GM06990 (cell line): Measurements from ENCODE around the gene ACTRT2.

Source experiments
- DNase-seq: peaks from one replicate; pipeline ENCODE4 v3.0.0-alpha.2; 2011; ENCODE audit not compliant: insufficient read length; ENCODE audit errors: extremely low read depth
- H3K27me3 ChIP-seq: replicated peaks from 2 replicates; pipeline ENCODE4 v1.6.0; 2011; ENCODE audit warnings: low read length; ENCODE audit not compliant: control insufficient read depth, insufficient read depth
- H3K36me3 ChIP-seq: 2 replicates; pipeline ENCODE4 v1.5.1; 2011; ENCODE audit warnings: low read length; ENCODE audit not compliant: control insufficient read depth, insufficient read depth
- H3K4me3 ChIP-seq: replicated peaks from 2 replicates; pipeline ENCODE4 v1.5.1; 2011; ENCODE audit warnings: low read depth, mild to moderate bottlenecking, control low read depth, low read length
- CTCF ChIP-seq: IDR thresholded peaks from 2 replicates; pipeline ENCODE4 v1.5.1; 2011; ENCODE audit warnings: low read length, control low read depth, mild to moderate bottlenecking, inconsistent platforms; ENCODE audit not compliant: insufficient read depth, poor library complexity, severe bottlenecking

The ACTRT2 gene

DNA sequence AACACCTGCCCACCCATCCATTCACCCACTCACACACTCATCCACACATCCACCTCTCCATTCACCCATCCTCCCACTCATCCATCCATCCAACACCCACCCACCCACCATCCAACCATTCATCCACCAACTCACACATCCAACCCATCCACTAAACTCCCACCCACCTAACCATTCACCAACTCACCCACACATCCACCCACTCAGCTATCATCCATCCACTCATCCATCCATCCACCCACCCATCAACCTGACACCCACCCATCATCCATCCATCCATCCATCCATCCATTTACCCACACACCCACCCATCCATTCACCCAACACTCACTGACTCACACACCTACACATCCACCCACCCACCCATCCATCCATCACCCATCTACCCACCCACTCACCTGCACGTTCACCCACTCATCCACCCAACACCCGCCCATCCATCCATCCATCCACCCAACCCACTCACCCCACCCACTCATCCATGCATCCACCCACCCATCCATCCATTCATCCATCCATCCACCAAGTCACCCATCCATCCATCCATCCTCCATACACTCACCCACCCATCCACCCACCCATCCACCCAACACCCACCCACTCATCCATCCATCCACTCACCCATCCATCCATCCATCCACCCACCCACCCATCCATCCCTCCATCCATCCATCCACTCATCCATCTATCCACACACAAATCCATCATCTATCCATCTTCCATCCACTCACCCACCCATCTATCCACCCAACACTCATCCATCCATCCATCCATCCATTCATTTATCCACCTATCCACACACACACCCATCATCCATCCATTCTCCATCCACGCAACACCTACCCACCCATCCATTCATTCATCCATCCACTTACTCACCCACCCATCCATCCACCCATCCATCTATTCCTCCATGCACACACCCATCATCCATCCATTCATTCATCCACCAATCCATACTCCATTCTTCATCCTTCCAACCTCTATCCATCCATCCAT lies 30.3 kb downstream of the ACTRT2 start:
- Histone ChIP-seq H3K36me3 (no peaks in the 10 kb centered on the region), H3K27me3 (no peaks in the 10 kb centered on the region), H3K4me3 (no peak overlapping the region)
- TF ChIP-seq CTCF: no peak
- DNase-seq: no peak

DNA sequence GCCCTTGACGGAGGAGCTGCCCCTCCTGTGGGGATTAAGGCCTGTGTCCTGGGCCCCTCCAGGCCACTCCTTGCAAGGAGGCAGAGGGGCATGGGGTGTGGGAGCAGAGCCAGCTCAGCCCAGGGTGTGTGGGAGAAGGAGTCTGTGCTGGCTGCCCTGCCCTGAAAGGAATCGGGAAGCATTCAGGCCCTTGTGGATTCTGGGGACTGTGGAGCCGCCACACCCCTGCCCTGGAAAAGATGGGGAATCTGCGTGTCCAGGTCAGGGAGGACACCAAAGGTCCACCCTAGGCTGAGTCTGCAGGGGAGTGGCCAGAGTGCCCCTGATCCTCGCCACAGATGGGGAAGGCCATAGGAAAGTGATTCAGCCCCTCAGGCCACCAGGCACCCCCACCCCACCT lies 31.2 kb downstream of the ACTRT2 start:
- Histone ChIP-seq H3K36me3 (no peaks in the 10 kb centered on the region), H3K27me3 (no peaks in the 10 kb centered on the region), H3K4me3 (no peak overlapping the region)
- TF ChIP-seq CTCF: no peak
- no peak for DNase-seq

DNA sequence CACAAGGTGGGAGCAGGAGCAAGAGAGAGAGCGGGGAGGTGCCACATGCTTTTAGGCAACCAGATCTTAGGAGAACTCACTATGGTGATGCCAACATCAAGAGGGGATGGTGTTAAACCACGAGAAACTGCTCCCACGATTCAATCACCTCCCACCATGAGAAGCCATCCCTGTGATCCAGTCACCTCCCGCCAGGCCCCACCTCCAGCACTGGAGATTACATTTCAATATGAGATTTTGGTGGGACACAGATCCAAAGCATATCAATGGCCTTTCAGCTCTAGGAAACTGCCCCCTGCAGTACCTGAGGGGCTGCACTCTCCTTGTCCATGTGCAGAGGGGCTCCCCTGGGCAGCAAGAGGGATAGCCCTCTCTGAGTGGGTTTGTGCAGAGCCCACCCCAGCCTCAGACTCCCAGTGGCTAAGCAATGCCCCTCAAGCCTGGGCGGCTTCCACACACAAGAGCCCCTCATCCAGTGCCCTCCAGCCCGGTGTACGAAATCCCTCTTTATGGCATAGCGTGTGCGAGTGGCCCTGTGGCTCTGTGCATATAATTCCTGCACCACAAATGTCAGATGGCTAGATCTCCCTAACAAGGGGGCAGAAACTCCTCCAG lies 32.2 kb downstream of the ACTRT2 start:
- Histone ChIP-seq H3K36me3 (no peaks in the 10 kb centered on the region), H3K27me3 (no peaks in the 10 kb centered on the region), H3K4me3 (no peak overlapping the region)
- no peak for DNase-seq
- no peak for TF ChIP-seq CTCF

DNA sequence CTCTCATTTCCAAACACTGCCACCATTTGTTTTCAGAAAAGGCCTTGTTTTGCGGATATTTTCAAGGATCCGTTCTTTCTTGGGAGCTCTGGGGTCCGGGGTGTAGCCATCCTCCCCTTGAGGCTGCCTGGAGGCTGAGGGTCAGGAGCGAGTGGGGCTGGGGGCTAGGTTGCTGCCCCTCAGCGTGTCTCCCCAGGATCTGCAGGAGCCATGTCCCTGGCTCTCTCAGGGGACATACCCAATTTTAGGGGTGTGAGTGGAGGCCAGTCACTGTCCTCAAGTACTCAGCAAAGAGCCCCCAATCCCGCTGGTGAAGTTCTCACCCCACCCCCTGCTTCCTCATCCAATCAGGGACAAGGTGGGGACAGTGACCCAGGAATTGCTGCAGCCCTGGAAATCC lies 32.7 kb downstream of the ACTRT2 start:
- Histone ChIP-seq H3K4me3 (no peak overlapping the region), H3K36me3 (no peaks in the 10 kb centered on the region), H3K27me3 (no peaks in the 10 kb centered on the region)
- no peak for DNase-seq
- no peak for TF ChIP-seq CTCF

DNA sequence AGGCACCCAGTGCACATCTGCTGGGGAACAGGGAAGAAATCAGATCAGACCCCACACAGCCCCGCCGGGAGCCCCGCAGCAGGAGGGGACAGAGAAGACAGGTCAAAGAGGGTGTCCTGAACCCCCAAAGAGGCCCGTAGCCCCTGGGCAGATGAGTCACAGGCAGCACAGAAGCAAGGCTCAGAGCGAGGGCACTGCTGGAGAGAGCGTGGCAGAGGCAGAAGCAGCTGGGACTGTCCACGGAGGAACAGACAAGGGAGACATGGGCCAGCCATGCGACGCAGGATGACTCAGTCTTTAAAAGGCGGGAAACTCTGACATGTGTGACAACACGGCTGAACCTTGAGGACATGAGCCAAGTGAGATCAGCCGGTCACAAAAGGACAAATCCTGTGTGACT lies 33.2 kb downstream of the ACTRT2 start:
- Histone ChIP-seq H3K36me3 (no peaks in the 10 kb centered on the region), H3K27me3 (no peaks in the 10 kb centered on the region), H3K4me3 (no peak overlapping the region)
- no peak for TF ChIP-seq CTCF
- no peak for DNase-seq
